ENCODE measurements around the gene LRMDA. TPM values are rescaled to one million over a fixed set of nuclear protein-coding genes. Genes with fewer than 3 reads are reported as not detected.

Gene LRMDA
- total RNA-seq, 2 experiments from 2014 or later, result not detected

GRCh38 chr10:76481178-76481577 lies 1049.8 kb downstream of the LRMDA start:
- H3K4me3 Mint-ChIP-seq, result no peak overlapping the region
- H3K4me1 Mint-ChIP-seq, result no peaks in the 10 kb centered on the region
- H3K27ac Mint-ChIP-seq, result no peak overlapping the region
- no peaks in the 10 kb centered on the region for H3K9me3 Mint-ChIP-seq
- ChIA-PET POLR2A (no interaction called here), CTCF (no interaction called here)
- no peaks in the 10 kb centered on the region for H3K27me3 Mint-ChIP-seq
- DNase-seq, result no peak
- H3K36me3 Mint-ChIP-seq (ENCODE audit: low read depth), result no peaks in the 10 kb centered on the region

- H3K36me3 Mint-ChIP-seq (ENCODE audit: low read depth), result no peaks in the 10 kb centered on the region
- H3K9me3 Mint-ChIP-seq, result peaks cover 12% of the 10 kb centered on the region
- DNase-seq, result no peak
- no peaks in the 10 kb centered on the region for H3K27me3 Mint-ChIP-seq
- ChIA-PET CTCF (no interaction called here), POLR2A (no interaction called here)
- no peaks in the 10 kb centered on the region for H3K4me1 Mint-ChIP-seq
- no peak overlapping the region for H3K27ac Mint-ChIP-seq
- no peak overlapping the region for H3K4me3 Mint-ChIP-seq
These were observed 1056.2 kb downstream of the LRMDA start for GRCh38 chr10:76487582-76487981.

- Mint-ChIP-seq H3K4me1 (no peaks in the 10 kb centered on the region), H3K4me3 (no peak overlapping the region), H3K9me3 (peaks cover 12% of the 10 kb centered on the region), H3K27ac (no peak overlapping the region), H3K27me3 (no peaks in the 10 kb centered on the region), H3K36me3 (ENCODE audit: low read depth) (no peaks in the 10 kb centered on the region)
- no peak for DNase-seq
- POLR2A ChIA-PET, result no interaction called here
- CTCF ChIA-PET, result no interaction called here
These were observed 1057.2 kb downstream of the LRMDA start for GRCh38 chr10:76488602-76489001.

GRCh38 chr10:76491216-76491615 lies 1059.8 kb downstream of the LRMDA start:
- Mint-ChIP-seq H3K27ac (no peak overlapping the region), H3K4me1 (no peaks in the 10 kb centered on the region), H3K36me3 (ENCODE audit: low read depth) (no peaks in the 10 kb centered on the region), H3K27me3 (no peaks in the 10 kb centered on the region), H3K4me3 (no peak overlapping the region), H3K9me3 (peaks cover 12% of the 10 kb centered on the region)
- POLR2A ChIA-PET, result no interaction called here
- no peak for DNase-seq
- CTCF ChIA-PET, result no interaction called here

- Mint-ChIP-seq H3K27ac (no peak overlapping the region), H3K27me3 (no peaks in the 10 kb centered on the region), H3K9me3 (peaks cover 12% of the 10 kb centered on the region), H3K36me3 (ENCODE audit: low read depth) (no peaks in the 10 kb centered on the region), H3K4me1 (no peaks in the 10 kb centered on the region), H3K4me3 (no peak overlapping the region)
- no peak for DNase-seq
- POLR2A ChIA-PET, result no interaction called here
- CTCF ChIA-PET, result no interaction called here
These were observed 1060.6 kb downstream of the LRMDA start for GRCh38 chr10:76492026-76492425.

GRCh38 chr10:76492678-76493472 lies 1061.5 kb downstream of the LRMDA start:
- ChIA-PET CTCF (no interaction called here), POLR2A (no interaction called here)
- Mint-ChIP-seq H3K9me3 (peaks cover 12% of the 10 kb centered on the region), H3K27ac (no peak overlapping the region), H3K36me3 (ENCODE audit: low read depth) (no peaks in the 10 kb centered on the region), H3K27me3 (no peaks in the 10 kb centered on the region), H3K4me3 (no peak overlapping the region), H3K4me1 (no peaks in the 10 kb centered on the region)
- no peak for DNase-seq

GRCh38 chr10:76497666-76498065 lies 1066.2 kb downstream of the LRMDA start:
- CTCF ChIA-PET, result no interaction called here
- Mint-ChIP-seq H3K27ac (no peak overlapping the region), H3K4me3 (no peak overlapping the region), H3K9me3 (no peaks in the 10 kb centered on the region), H3K4me1 (no peaks in the 10 kb centered on the region), H3K36me3 (ENCODE audit: low read depth) (no peaks in the 10 kb centered on the region), H3K27me3 (no peaks in the 10 kb centered on the region)
- DNase-seq, result no peak
- POLR2A ChIA-PET, result no interaction called here

GRCh38 chr10:76504823-76505222 lies 1073.4 kb downstream of the LRMDA start:
- POLR2A ChIA-PET, result no interaction called here
- Mint-ChIP-seq H3K4me1 (no peaks in the 10 kb centered on the region), H3K27me3 (no peaks in the 10 kb centered on the region), H3K9me3 (peaks cover 2% of the 10 kb centered on the region), H3K36me3 (ENCODE audit: low read depth) (no peaks in the 10 kb centered on the region), H3K27ac (no peak overlapping the region), H3K4me3 (no peak overlapping the region)
- CTCF ChIA-PET, result no interaction called here
- no peak for DNase-seq

GRCh38 chr10:76509446-76509845 lies 1078.0 kb downstream of the LRMDA start:
- Mint-ChIP-seq H3K4me3 (no peak overlapping the region), H3K9me3 (peaks cover 2% of the 10 kb centered on the region), H3K4me1 (no peaks in the 10 kb centered on the region), H3K27ac (no peak overlapping the region), H3K36me3 (ENCODE audit: low read depth) (no peaks in the 10 kb centered on the region), H3K27me3 (no peaks in the 10 kb centered on the region)
- CTCF ChIA-PET, result no interaction called here
- DNase-seq, result no peak
- POLR2A ChIA-PET, result no interaction called here

- ChIA-PET POLR2A (no interaction called here), CTCF (no interaction called here)
- Mint-ChIP-seq H3K4me3 (no peak overlapping the region), H3K9me3 (no peaks in the 10 kb centered on the region), H3K4me1 (no peaks in the 10 kb centered on the region), H3K27ac (no peak overlapping the region), H3K36me3 (ENCODE audit: low read depth) (no peaks in the 10 kb centered on the region), H3K27me3 (no peaks in the 10 kb centered on the region)
- DNase-seq, result no peak
These were observed 1082.9 kb downstream of the LRMDA start for GRCh38 chr10:76514321-76514720.

GRCh38 chr10:76514869-76515268 lies 1083.4 kb downstream of the LRMDA start:
- H3K27me3 Mint-ChIP-seq, result no peaks in the 10 kb centered on the region
- H3K4me3 Mint-ChIP-seq, result no peak overlapping the region
- H3K9me3 Mint-ChIP-seq, result no peaks in the 10 kb centered on the region
- POLR2A ChIA-PET, result no interaction called here
- no peak overlapping the region for H3K27ac Mint-ChIP-seq
- no peaks in the 10 kb centered on the region for H3K36me3 Mint-ChIP-seq (ENCODE audit: low read depth)
- H3K4me1 Mint-ChIP-seq, result no peaks in the 10 kb centered on the region
- CTCF ChIA-PET, result no interaction called here
- no peak for DNase-seq

- ChIA-PET POLR2A (no interaction called here), CTCF (no interaction called here)
- no peaks in the 10 kb centered on the region for H3K36me3 Mint-ChIP-seq (ENCODE audit: low read depth)
- H3K4me1 Mint-ChIP-seq, result no peaks in the 10 kb centered on the region
- no peaks in the 10 kb centered on the region for H3K27me3 Mint-ChIP-seq
- H3K27ac Mint-ChIP-seq, result no peak overlapping the region
- no peak overlapping the region for H3K4me3 Mint-ChIP-seq
- peaks cover 4% of the 10 kb centered on the region for H3K9me3 Mint-ChIP-seq
- no peak for DNase-seq
These were observed 1091.1 kb downstream of the LRMDA start for GRCh38 chr10:76522547-76522946.

GRCh38 chr10:76523246-76523645 lies 1091.8 kb downstream of the LRMDA start:
- H3K9me3 Mint-ChIP-seq, result peaks cover 4% of the 10 kb centered on the region

GRCh38 chr10:76523791-76524351 lies 1092.4 kb downstream of the LRMDA start:
- Mint-ChIP-seq H3K27ac (no peak overlapping the region), H3K9me3 (peaks cover 4% of the 10 kb centered on the region), H3K27me3 (no peaks in the 10 kb centered on the region), H3K4me3 (no peak overlapping the region), H3K36me3 (ENCODE audit: low read depth) (no peaks in the 10 kb centered on the region), H3K4me1 (no peaks in the 10 kb centered on the region)
- ChIA-PET POLR2A (no interaction called here), CTCF (no interaction called here)
- DNase-seq, result no peak

More at GRCh38 chr10:76523246-76523645, 1091.8 kb downstream of the LRMDA start:
- ChIA-PET CTCF (no interaction called here), POLR2A (no interaction called here)
- no peak overlapping the region for H3K27ac Mint-ChIP-seq
- DNase-seq, result no peak
- no peaks in the 10 kb centered on the region for H3K4me1 Mint-ChIP-seq
- no peak overlapping the region for H3K4me3 Mint-ChIP-seq
- H3K27me3 Mint-ChIP-seq, result no peaks in the 10 kb centered on the region
- no peaks in the 10 kb centered on the region for H3K36me3 Mint-ChIP-seq (ENCODE audit: low read depth)

Measured in activated CD4-positive, alpha-beta T cell treated with anti-CD3 and anti-CD28 coated beads, Interleukin-2, amount 10 ng/mL, durations not matched to agents 7 days and 5 days (primary cell).